RWPE2 (cell line): Measurements from ENCODE around the gene SMIM35.

Source experiments
- ATAC-seq: fragments of 200-7000 bp; cut with Tn5 transposase; 3 replicates; pipeline ENCODE4 v1.9.1; 2021; ENCODE audit warnings: low read depth
- DNase-seq: peaks from one replicate; pipeline ENCODE4 v3.0.0-alpha.2; 2020; ENCODE audit warnings: low spot score
- H3K27ac ChIP-seq: fragments of 450-650 bp; 2 replicates; pipeline ENCODE4 v1.5.1; 2017; ENCODE audit warnings: mild to moderate bottlenecking; ENCODE audit not compliant: poor library complexity, severe bottlenecking
- H3K27me3 ChIP-seq: fragments of 250-450 bp; sonication (Bioruptor Pico); 2 replicates; pipeline ENCODE4 v1.5.1; 2021; ENCODE audit warnings: mild to moderate bottlenecking, moderate library complexity; ENCODE audit not compliant: insufficient read depth, poor library complexity, severe bottlenecking
- H3K36me3 ChIP-seq: fragments of 250-450 bp; sonication (Bioruptor Pico); 2 replicates; pipeline ENCODE4 v1.5.1; 2020; ENCODE audit warnings: low read depth, mild to moderate bottlenecking, moderate library complexity
- H3K4me1 ChIP-seq: fragments of 250-450 bp; sonication (Bioruptor Pico); 2 replicates; pipeline ENCODE4 v1.5.1; 2021; ENCODE audit warnings: mild to moderate bottlenecking, moderate library complexity; ENCODE audit not compliant: insufficient read depth, poor library complexity, severe bottlenecking
- H3K4me3 ChIP-seq: fragments of 250-450 bp; sonication (Bioruptor Pico); 2 replicates; pipeline ENCODE4 v1.5.1; 2021; ENCODE audit warnings: mild to moderate bottlenecking, moderate library complexity; ENCODE audit not compliant: severe bottlenecking
- H3K9me3 ChIP-seq: fragments of 250-450 bp; sonication (Bioruptor Pico); 2 replicates; pipeline ENCODE4 v1.5.1; 2021; ENCODE audit warnings: mild to moderate bottlenecking, moderate library complexity; ENCODE audit not compliant: severe bottlenecking
- TF ChIP-seq, protein P1 (sequence below): fragments of 450-650 bp; IDR thresholded peaks from one replicate; pipeline ENCODE4 v1.5.1; 2017; ENCODE audit warnings: mild to moderate bottlenecking, moderate library complexity; ENCODE audit not compliant: poor library complexity, severe bottlenecking

Gene SMIM35

DNA sequence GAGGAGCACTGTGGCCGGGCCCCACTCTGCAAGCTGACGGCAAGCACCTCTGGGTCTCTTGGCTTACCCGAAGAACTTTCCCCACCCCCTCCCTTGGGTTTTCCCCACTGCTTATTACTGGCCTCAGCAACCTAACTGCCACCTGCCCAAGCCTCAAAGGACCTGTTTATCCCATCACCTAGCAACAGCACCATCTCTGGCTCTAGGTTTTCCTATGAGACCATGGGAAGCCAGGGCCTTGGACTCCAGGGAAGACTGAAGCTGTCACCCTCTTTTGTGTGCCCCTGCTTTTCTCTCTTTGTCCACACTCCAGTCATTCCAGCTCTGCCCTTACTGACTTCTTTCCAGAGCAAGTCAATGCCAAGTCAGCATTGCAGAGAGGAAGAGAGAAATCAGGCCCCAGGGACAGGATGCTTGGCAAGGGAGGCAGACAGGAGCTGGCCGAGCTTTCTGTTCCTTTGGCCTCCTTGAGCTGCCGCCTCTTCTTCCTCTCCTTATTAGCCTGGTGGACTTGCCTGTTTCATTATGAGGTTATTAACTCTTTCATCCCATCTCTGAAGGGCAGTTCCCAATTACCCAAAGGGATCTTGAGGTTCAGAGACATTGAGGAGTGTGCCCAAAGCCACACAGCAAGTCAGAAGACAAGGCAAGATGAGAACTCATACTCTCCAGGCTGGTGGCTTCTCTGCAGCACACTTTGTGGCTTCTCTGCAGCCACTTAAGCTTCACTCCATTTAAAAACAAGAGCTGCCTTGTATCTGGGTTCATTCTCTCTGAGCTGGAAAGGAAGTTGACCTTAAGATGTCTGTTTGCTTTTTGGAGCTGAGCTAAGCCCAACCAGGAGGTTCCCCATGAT, at the start of gene SMIM35:
SMIM35 (minus strand) TSS at position 51 of the 856 bp plus-strand sequence. CDS start 206 bp downstream, outside the sequence.
- Histone ChIP-seq H3K36me3 (no peaks in the 10 kb centered on the region), H3K4me1 (no peaks in the 10 kb centered on the region), H3K27ac (no peak within 1 kb of the TSS), H3K27me3 (no peaks in the 10 kb centered on the region), H3K9me3 (no peaks in the 10 kb centered on the region), H3K4me3 (no peak within 1 kb of the TSS)
- DNase-seq = no peak
- TF ChIP-seq, protein P1, sequence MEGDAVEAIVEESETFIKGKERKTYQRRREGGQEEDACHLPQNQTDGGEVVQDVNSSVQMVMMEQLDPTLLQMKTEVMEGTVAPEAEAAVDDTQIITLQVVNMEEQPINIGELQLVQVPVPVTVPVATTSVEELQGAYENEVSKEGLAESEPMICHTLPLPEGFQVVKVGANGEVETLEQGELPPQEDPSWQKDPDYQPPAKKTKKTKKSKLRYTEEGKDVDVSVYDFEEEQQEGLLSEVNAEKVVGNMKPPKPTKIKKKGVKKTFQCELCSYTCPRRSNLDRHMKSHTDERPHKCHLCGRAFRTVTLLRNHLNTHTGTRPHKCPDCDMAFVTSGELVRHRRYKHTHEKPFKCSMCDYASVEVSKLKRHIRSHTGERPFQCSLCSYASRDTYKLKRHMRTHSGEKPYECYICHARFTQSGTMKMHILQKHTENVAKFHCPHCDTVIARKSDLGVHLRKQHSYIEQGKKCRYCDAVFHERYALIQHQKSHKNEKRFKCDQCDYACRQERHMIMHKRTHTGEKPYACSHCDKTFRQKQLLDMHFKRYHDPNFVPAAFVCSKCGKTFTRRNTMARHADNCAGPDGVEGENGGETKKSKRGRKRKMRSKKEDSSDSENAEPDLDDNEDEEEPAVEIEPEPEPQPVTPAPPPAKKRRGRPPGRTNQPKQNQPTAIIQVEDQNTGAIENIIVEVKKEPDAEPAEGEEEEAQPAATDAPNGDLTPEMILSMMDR = no peak
- no peak for ATAC-seq

DNA sequence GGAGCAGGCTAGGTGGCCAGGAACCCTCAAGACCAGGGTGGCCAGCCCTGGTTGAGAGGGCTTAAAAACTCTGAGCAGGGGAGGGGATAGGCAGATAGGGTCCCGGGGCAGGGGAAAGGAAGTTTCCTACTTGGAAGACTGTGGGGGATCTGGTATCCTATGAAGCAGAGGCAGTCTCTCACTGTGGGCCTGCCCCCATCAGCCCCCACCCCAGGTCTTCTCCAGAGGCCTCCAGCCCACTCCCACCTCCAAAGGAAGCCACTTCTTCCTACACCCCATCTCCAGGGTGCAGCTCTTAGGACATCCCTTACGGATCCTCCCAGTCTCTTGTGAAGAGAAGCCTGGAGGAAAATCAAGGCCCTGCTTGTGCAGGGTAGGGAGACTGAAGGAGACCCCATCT, 49.6 kb upstream of the SMIM35 start:
- ATAC-seq = no peak
- Histone ChIP-seq H3K4me3 (no peak overlapping the region), H3K4me1 (no peaks in the 10 kb centered on the region), H3K9me3 (no peaks in the 10 kb centered on the region), H3K36me3 (no peaks in the 10 kb centered on the region), H3K27me3 (no peaks in the 10 kb centered on the region), H3K27ac (no peak overlapping the region)
- no peak for DNase-seq
- TF ChIP-seq, protein P1 = no peak

DNA sequence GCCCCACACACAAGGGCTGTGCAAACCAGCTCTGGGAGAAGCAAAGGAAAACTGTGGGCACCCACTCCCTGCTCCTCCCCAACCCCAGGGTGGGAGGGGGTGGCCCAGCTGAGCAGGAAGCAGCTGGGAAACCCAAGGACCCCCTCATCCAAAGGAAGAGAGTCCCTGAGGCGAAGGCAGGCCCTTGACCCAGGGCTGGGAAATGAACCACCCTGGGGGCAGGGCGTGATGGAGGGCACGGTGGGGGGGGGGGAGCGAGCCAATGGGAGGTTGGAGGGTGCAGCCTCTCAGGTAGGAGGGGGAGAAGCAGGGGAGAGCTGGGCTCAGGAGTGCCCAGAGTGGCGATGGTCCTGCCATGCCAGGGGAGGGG, 49.0 kb upstream of the SMIM35 start:
- Histone ChIP-seq H3K4me1 (no peaks in the 10 kb centered on the region), H3K36me3 (no peaks in the 10 kb centered on the region), H3K27ac (no peak overlapping the region), H3K27me3 (no peaks in the 10 kb centered on the region), H3K4me3 (no peak overlapping the region), H3K9me3 (no peaks in the 10 kb centered on the region)
- DNase-seq = no peak
- TF ChIP-seq, protein P1 = no peak
- no peak for ATAC-seq

DNA sequence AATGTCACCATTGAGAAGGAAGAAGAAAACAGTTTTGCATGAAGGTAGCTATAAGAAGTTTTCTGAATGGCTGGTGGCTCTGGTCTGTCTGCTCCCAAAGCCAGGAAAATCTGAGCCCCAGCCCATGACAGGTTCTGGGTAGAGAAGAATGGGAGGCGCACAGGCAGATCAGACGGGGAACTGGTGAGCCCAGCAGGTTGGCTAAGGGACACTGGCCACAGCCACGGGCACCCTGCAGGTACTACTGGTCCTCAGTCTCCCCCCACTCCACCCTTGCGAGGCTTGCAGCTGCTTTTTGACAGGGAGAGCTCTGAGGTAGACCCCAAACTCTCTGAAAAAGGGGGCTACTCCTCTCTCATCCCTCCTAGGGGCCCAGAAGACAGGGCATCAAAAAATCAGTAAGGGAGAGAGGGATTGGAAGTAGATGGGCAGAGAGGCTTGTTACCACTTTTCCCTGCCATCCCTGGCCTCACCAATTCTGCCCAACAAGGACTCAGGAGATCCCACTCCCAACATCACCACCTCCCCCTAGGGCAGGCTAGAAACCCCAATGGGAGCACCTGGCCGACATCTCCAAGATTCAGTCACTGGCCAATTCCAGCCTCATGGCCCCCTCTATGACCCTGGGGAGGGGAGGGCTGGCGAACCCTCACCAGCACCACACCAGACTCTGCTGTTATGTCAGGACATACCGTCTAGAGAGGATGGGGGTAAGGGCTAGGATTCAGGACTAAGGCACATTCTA, 48.5 kb upstream of the SMIM35 start:
- H3K27me3 ChIP-seq = no peaks in the 10 kb centered on the region
- H3K4me1 ChIP-seq = no peaks in the 10 kb centered on the region
- no peaks in the 10 kb centered on the region for H3K9me3 ChIP-seq
- TF ChIP-seq, protein P1 = no peak
- H3K27ac ChIP-seq = no peak overlapping the region
- no peak for DNase-seq
- no peak for ATAC-seq
- no peaks in the 10 kb centered on the region for H3K36me3 ChIP-seq
- H3K4me3 ChIP-seq = no peak overlapping the region
